Measurements from ENCODE around the gene ADGRL1.
"Not testable (repeated sequence)": the region's sequence is repeated elsewhere in the genome, so short reads cannot be mapped to it uniquely, and the experiment has no call there.

Gene ADGRL1

GRCh38 chr19:14201481-14201880, 4.5 kb downstream of the ADGRL1 start:
- H3K4me1 ChIP-seq (ENCODE audit: control insufficient read depth, insufficient read depth, low read length); H3K4me3 ChIP-seq (ENCODE audit: low read depth, low read length); H3K27me3 ChIP-seq (ENCODE audit: control insufficient read depth, insufficient read depth, low read length); H3K9me3 ChIP-seq (ENCODE audit: control insufficient read depth, insufficient read depth, low read length); H3K27ac ChIP-seq (ENCODE audit: low read depth, low read length); H3K9ac ChIP-seq (ENCODE audit: low read depth, low read length); H3K36me3 ChIP-seq (ENCODE audit: control insufficient read depth, insufficient read depth, low read length): not testable (repeated sequence)

- not testable (repeated sequence) for H3K36me3 ChIP-seq (ENCODE audit: control insufficient read depth, insufficient read depth, low read length); H3K27me3 ChIP-seq (ENCODE audit: control insufficient read depth, insufficient read depth, low read length); H3K9ac ChIP-seq (ENCODE audit: low read depth, low read length); H3K4me1 ChIP-seq (ENCODE audit: control insufficient read depth, insufficient read depth, low read length); H3K4me3 ChIP-seq (ENCODE audit: low read depth, low read length); H3K9me3 ChIP-seq (ENCODE audit: control insufficient read depth, insufficient read depth, low read length); H3K27ac ChIP-seq (ENCODE audit: low read depth, low read length)
Measured at GRCh38 chr19:14200147-14200841, 5.7 kb downstream of the ADGRL1 start.

DNA sequence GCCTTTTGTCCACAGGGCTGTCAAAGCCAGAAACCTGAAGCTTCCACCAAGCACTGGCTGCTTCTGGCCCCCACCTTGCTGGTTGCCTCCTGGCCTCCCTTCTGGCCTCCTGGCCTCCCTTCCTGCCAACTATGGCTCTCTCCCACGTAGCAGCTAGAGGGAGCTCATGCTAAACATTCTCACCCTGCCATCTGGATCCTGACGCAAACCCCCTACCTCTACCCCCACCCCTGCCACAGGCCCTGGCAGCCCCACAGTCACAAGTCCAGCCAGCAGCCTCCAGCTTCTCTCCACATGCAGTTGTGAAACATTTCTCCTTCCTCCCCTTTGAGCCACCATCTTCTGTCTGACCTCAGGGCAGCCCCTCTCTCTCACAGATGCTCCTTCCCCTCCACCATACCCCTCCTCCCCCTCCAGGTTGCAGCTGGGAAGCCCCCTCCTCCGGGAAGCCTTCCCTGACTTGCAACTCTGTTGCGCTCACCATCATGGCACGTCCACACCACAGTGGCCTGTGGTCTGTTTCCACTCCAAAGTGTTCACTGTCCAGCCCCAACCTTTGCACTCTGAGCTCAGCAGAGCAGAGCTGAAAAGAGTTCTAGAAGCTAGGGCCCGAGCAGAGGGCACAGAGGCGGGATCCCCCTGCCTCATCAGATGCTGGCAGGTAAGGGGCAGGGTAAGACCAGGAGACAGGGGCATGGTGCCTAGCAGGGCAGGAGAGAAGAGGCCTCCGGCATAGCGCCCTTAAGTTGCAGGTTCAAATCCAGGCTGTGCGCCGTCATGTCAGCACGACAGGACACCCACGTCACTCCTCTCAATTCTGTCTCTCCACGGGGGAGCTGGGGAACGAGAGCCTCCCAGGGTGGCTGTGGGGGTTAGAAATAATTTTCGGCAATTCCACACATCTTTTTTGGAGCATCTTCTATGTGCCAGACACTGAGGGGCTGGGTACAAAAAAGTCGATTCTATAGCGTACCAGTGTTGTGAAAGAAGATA, 7.3 kb downstream of the ADGRL1 start:
- no peak overlapping the region for H3K9ac ChIP-seq (ENCODE audit: low read depth, low read length)
- no peak overlapping the region for H3K27ac ChIP-seq (ENCODE audit: low read depth, low read length)
- H3K4me1 ChIP-seq (ENCODE audit: control insufficient read depth, insufficient read depth, low read length), result no peaks in the 10 kb centered on the region
- H3K4me3 ChIP-seq (ENCODE audit: low read depth, low read length), result no peak overlapping the region
- H3K9me3 ChIP-seq (ENCODE audit: control insufficient read depth, insufficient read depth, low read length), result no peaks in the 10 kb centered on the region
- H3K27me3 ChIP-seq (ENCODE audit: control insufficient read depth, insufficient read depth, low read length), result no peaks in the 10 kb centered on the region
- no peaks in the 10 kb centered on the region for H3K36me3 ChIP-seq (ENCODE audit: control insufficient read depth, insufficient read depth, low read length)

DNA sequence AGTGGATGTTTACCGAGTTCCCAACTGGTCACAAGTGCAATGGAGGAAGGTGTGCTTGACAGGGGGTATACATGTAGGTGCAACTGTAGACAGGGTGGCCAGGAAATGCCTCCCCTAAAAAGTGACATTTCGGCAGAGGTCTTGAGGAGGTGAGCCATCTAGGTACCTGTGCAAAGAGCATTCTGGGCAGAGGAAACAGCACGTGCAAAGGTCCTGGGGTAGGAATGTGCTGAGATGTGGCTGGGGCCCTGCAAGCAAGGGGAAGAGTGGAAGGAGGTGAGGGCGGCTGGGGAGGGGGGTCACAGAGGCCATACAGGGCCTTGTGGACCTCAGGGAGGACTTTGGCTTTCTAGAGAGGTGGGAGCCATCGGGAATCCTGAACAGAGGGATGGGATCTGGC, 8.1 kb downstream of the ADGRL1 start:
- no peaks in the 10 kb centered on the region for H3K9me3 ChIP-seq (ENCODE audit: control insufficient read depth, insufficient read depth, low read length)
- no peaks in the 10 kb centered on the region for H3K27me3 ChIP-seq (ENCODE audit: control insufficient read depth, insufficient read depth, low read length)
- H3K36me3 ChIP-seq (ENCODE audit: control insufficient read depth, insufficient read depth, low read length), result no peaks in the 10 kb centered on the region
- H3K27ac ChIP-seq (ENCODE audit: low read depth, low read length), result no peak overlapping the region
- no peak overlapping the region for H3K4me3 ChIP-seq (ENCODE audit: low read depth, low read length)
- no peaks in the 10 kb centered on the region for H3K4me1 ChIP-seq (ENCODE audit: control insufficient read depth, insufficient read depth, low read length)
- no peak overlapping the region for H3K9ac ChIP-seq (ENCODE audit: low read depth, low read length)

DNA sequence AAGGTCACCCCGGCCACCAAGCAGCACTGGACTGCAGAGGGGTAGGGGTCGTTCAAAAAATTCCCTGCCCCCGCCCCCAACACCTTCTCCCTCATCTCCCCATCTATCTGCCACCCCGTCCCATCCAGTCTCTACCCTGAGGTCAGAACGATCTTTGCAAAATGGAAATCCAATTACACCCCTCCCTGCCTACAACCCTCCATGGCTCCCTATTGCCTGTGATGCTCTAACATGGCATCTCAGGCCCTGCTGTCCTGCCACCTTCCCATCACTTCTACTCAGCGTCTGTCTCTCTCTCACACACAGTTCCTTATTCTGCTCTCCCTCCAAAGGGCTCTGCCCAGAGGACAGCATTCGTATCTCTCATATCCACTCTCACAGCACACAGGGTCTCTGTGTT, 8.7 kb downstream of the ADGRL1 start:
- H3K27ac ChIP-seq (ENCODE audit: low read depth, low read length); H3K4me1 ChIP-seq (ENCODE audit: control insufficient read depth, insufficient read depth, low read length); H3K27me3 ChIP-seq (ENCODE audit: control insufficient read depth, insufficient read depth, low read length); H3K9ac ChIP-seq (ENCODE audit: low read depth, low read length); H3K36me3 ChIP-seq (ENCODE audit: control insufficient read depth, insufficient read depth, low read length); H3K4me3 ChIP-seq (ENCODE audit: low read depth, low read length); H3K9me3 ChIP-seq (ENCODE audit: control insufficient read depth, insufficient read depth, low read length): not testable (repeated sequence)

DNA sequence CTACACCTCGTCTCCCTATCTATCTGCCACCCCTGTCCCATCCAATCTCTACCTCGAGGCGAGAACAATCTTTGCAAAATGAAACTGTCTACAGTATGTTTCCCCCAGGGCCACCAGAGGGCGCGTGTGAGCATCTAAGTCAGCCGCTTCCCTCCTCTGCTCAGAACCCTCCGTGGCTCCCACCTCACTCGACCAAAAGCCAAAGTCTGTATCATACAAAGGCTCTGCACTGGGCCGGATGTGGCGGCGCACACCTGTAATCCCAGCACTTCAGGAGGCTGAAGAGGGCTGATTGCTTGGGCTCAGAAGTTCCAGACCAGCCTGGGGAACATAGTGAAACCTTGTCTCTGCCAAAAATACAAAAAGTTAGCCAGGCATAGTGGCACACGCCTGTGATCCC, 9.9 kb downstream of the ADGRL1 start:
- not testable (repeated sequence) for H3K9ac ChIP-seq (ENCODE audit: low read depth, low read length); H3K36me3 ChIP-seq (ENCODE audit: control insufficient read depth, insufficient read depth, low read length); H3K27ac ChIP-seq (ENCODE audit: low read depth, low read length); H3K9me3 ChIP-seq (ENCODE audit: control insufficient read depth, insufficient read depth, low read length); H3K4me3 ChIP-seq (ENCODE audit: low read depth, low read length); H3K4me1 ChIP-seq (ENCODE audit: control insufficient read depth, insufficient read depth, low read length); H3K27me3 ChIP-seq (ENCODE audit: control insufficient read depth, insufficient read depth, low read length)

GRCh38 chr19:14195216-14195615, 10.8 kb downstream of the ADGRL1 start:
- H3K4me1 ChIP-seq (ENCODE audit: control insufficient read depth, insufficient read depth, low read length); H3K27me3 ChIP-seq (ENCODE audit: control insufficient read depth, insufficient read depth, low read length); H3K36me3 ChIP-seq (ENCODE audit: control insufficient read depth, insufficient read depth, low read length); H3K9ac ChIP-seq (ENCODE audit: low read depth, low read length); H3K27ac ChIP-seq (ENCODE audit: low read depth, low read length); H3K9me3 ChIP-seq (ENCODE audit: control insufficient read depth, insufficient read depth, low read length); H3K4me3 ChIP-seq (ENCODE audit: low read depth, low read length): not testable (repeated sequence)

DNA sequence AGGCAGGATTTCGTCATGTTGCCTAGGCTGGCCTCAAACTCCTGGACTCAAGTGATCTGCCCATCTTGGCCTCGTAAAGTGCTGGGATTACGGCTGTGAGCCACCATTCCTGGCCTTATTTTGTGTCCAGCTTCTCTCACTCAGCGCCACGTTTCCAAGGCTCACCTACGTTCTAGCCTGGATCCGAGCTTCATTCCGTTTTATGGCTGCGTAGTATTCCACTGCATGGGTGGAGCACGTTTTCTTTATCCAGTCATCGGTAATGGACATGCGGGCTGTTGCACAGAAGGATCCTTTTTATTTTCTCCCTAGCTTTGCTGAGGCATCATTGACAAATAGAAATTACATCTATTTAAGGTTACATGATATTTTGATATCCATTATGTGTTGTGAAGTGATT, 16.6 kb downstream of the ADGRL1 start:
- H3K27me3 ChIP-seq (ENCODE audit: control insufficient read depth, insufficient read depth, low read length), result no peaks in the 10 kb centered on the region
- no peak overlapping the region for H3K9ac ChIP-seq (ENCODE audit: low read depth, low read length)
- no peaks in the 10 kb centered on the region for H3K9me3 ChIP-seq (ENCODE audit: control insufficient read depth, insufficient read depth, low read length)
- H3K4me3 ChIP-seq (ENCODE audit: low read depth, low read length), result no peak overlapping the region
- no peaks in the 10 kb centered on the region for H3K36me3 ChIP-seq (ENCODE audit: control insufficient read depth, insufficient read depth, low read length)
- H3K4me1 ChIP-seq (ENCODE audit: control insufficient read depth, insufficient read depth, low read length), result no peaks in the 10 kb centered on the region
- no peak overlapping the region for H3K27ac ChIP-seq (ENCODE audit: low read depth, low read length)

- H3K36me3 ChIP-seq (ENCODE audit: control insufficient read depth, insufficient read depth, low read length); H3K4me1 ChIP-seq (ENCODE audit: control insufficient read depth, insufficient read depth, low read length); H3K4me3 ChIP-seq (ENCODE audit: low read depth, low read length); H3K9ac ChIP-seq (ENCODE audit: low read depth, low read length); H3K27me3 ChIP-seq (ENCODE audit: control insufficient read depth, insufficient read depth, low read length); H3K9me3 ChIP-seq (ENCODE audit: control insufficient read depth, insufficient read depth, low read length); H3K27ac ChIP-seq (ENCODE audit: low read depth, low read length): not testable (repeated sequence)
Measured at GRCh38 chr19:14188086-14188485, 17.9 kb downstream of the ADGRL1 start.

- H3K9me3 ChIP-seq (ENCODE audit: control insufficient read depth, insufficient read depth, low read length), result no peaks in the 10 kb centered on the region
- H3K4me1 ChIP-seq (ENCODE audit: control insufficient read depth, insufficient read depth, low read length), result no peaks in the 10 kb centered on the region
- H3K27ac ChIP-seq (ENCODE audit: low read depth, low read length), result no peak overlapping the region
- H3K27me3 ChIP-seq (ENCODE audit: control insufficient read depth, insufficient read depth, low read length), result no peaks in the 10 kb centered on the region
- no peak overlapping the region for H3K9ac ChIP-seq (ENCODE audit: low read depth, low read length)
- no peak overlapping the region for H3K4me3 ChIP-seq (ENCODE audit: low read depth, low read length)
- no peaks in the 10 kb centered on the region for H3K36me3 ChIP-seq (ENCODE audit: control insufficient read depth, insufficient read depth, low read length)
Measured at GRCh38 chr19:14187561-14187960, 18.4 kb downstream of the ADGRL1 start.

DNA sequence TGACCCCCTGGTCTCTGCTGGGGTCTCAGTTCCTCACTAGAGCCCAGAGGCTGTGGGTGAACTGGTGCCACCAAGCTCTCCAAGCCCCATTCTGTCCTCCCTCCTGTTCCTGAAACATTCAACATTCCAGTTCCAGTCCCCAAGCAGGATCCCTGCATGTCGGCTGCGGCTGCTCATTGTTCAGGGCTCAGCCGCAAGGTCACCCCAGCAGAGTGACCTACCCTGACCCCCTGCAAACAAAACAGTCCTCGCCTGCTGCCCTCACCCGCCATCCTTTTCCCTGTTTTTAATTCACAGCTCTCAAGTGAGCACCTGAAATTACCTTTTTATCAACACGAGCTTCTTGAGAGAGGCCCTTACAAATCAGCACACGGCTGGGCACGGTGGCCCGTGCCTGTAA, 19.3 kb downstream of the ADGRL1 start:
- H3K27ac ChIP-seq (ENCODE audit: low read depth, low read length); H3K9ac ChIP-seq (ENCODE audit: low read depth, low read length); H3K36me3 ChIP-seq (ENCODE audit: control insufficient read depth, insufficient read depth, low read length); H3K27me3 ChIP-seq (ENCODE audit: control insufficient read depth, insufficient read depth, low read length); H3K4me3 ChIP-seq (ENCODE audit: low read depth, low read length); H3K4me1 ChIP-seq (ENCODE audit: control insufficient read depth, insufficient read depth, low read length); H3K9me3 ChIP-seq (ENCODE audit: control insufficient read depth, insufficient read depth, low read length): not testable (repeated sequence)

Measured in HUES48 (cell line).